ENCODE results near the gene SEC23IP. TPM values are rescaled to one million over a fixed set of nuclear protein-coding genes. Genes with fewer than 3 reads are reported as not detected.
"Not testable (repeated sequence)": the region's sequence is repeated elsewhere in the genome, so short reads cannot be mapped to it uniquely, and the experiment has no call there.

SEC23IP gene
- total RNA-seq, 1 donor from 2014 or later, result 59.0 TPM

- Mint-ChIP-seq H3K27ac (no peak overlapping the region), H3K36me3 (peaks cover 13% of the 10 kb centered on the region)
Measured at GRCh38 chr10:119903946-119904666, 11.6 kb downstream of the SEC23IP start.

GRCh38 chr10:119907695-119908094 lies 15.2 kb downstream of the SEC23IP start:
- H3K4me1 Mint-ChIP-seq; H3K27me3 Mint-ChIP-seq (ENCODE audit: low read depth); DNase-seq (ENCODE audit: low spot score in 2 of 2, unreplicated experiment in 2 of 2); H3K27ac Mint-ChIP-seq; H3K4me3 Mint-ChIP-seq; H3K9me3 Mint-ChIP-seq: not testable (repeated sequence)
- peaks cover 16% of the 10 kb centered on the region for H3K36me3 Mint-ChIP-seq

More at GRCh38 chr10:119903946-119904666, 11.6 kb downstream of the SEC23IP start:
- Mint-ChIP-seq H3K4me1 (no peaks in the 10 kb centered on the region), H3K9me3 (no peaks in the 10 kb centered on the region), H3K4me3 (no peak overlapping the region), H3K27me3 (ENCODE audit: low read depth) (no peaks in the 10 kb centered on the region)
- no peak for TF ChIP-seq CTCF (IDR thresholded peaks at IDR 0.05; ENCODE audit: unreplicated experiment)
- DNase-seq (ENCODE audit: low spot score in 2 of 2, unreplicated experiment in 2 of 2), result no peak

- H3K27me3 Mint-ChIP-seq (ENCODE audit: low read depth), result no peaks in the 10 kb centered on the region
- H3K4me1 Mint-ChIP-seq, result no peaks in the 10 kb centered on the region
- H3K27ac Mint-ChIP-seq, result no peak overlapping the region
- peaks cover 17% of the 10 kb centered on the region for H3K36me3 Mint-ChIP-seq
- no peaks in the 10 kb centered on the region for H3K9me3 Mint-ChIP-seq
- DNase-seq (ENCODE audit: low spot score in 2 of 2, unreplicated experiment in 2 of 2), result no peak
- TF ChIP-seq CTCF (IDR thresholded peaks at IDR 0.05; ENCODE audit: unreplicated experiment), result no peak
- H3K4me3 Mint-ChIP-seq, result no peak overlapping the region
Measured at GRCh38 chr10:119908166-119908565, 15.6 kb downstream of the SEC23IP start.

GRCh38 chr10:119910689-119911088 lies 18.2 kb downstream of the SEC23IP start:
- H3K9me3 Mint-ChIP-seq, result no peaks in the 10 kb centered on the region
- no peaks in the 10 kb centered on the region for H3K4me1 Mint-ChIP-seq
- no peak overlapping the region for H3K27ac Mint-ChIP-seq
- TF ChIP-seq CTCF (IDR thresholded peaks at IDR 0.05; ENCODE audit: unreplicated experiment), result no peak
- no peak overlapping the region for H3K4me3 Mint-ChIP-seq
- H3K27me3 Mint-ChIP-seq (ENCODE audit: low read depth), result no peaks in the 10 kb centered on the region
- DNase-seq (ENCODE audit: low spot score in 2 of 2, unreplicated experiment in 2 of 2), result no peak
- H3K36me3 Mint-ChIP-seq, result peaks cover 22% of the 10 kb centered on the region

GRCh38 chr10:119917777-119918176 lies 25.2 kb downstream of the SEC23IP start:
- H3K27me3 Mint-ChIP-seq (ENCODE audit: low read depth), result no peaks in the 10 kb centered on the region
- no peaks in the 10 kb centered on the region for H3K9me3 Mint-ChIP-seq
- no peak overlapping the region for H3K4me3 Mint-ChIP-seq
- H3K4me1 Mint-ChIP-seq, result no peaks in the 10 kb centered on the region
- DNase-seq (ENCODE audit: low spot score in 2 of 2, unreplicated experiment in 2 of 2), result no peak
- H3K27ac Mint-ChIP-seq, result no peak overlapping the region
- H3K36me3 Mint-ChIP-seq, result peaks cover 35% of the 10 kb centered on the region
- no peak for TF ChIP-seq CTCF (IDR thresholded peaks at IDR 0.05; ENCODE audit: unreplicated experiment)

- TF ChIP-seq CTCF (IDR thresholded peaks at IDR 0.05; ENCODE audit: unreplicated experiment), result no peak
- no peak overlapping the region for H3K27ac Mint-ChIP-seq
- DNase-seq (ENCODE audit: low spot score in 2 of 2, unreplicated experiment in 2 of 2), result no peak
- H3K36me3 Mint-ChIP-seq, result peaks cover 36% of the 10 kb centered on the region
- no peaks in the 10 kb centered on the region for H3K27me3 Mint-ChIP-seq (ENCODE audit: low read depth)
- H3K4me1 Mint-ChIP-seq, result no peaks in the 10 kb centered on the region
- no peaks in the 10 kb centered on the region for H3K9me3 Mint-ChIP-seq
- no peak overlapping the region for H3K4me3 Mint-ChIP-seq
Measured at GRCh38 chr10:119919271-119919670, 26.7 kb downstream of the SEC23IP start.
